GM12878 (cell line): Measurements from ENCODE around the gene PITPNM2. TPM values are rescaled to one million over a fixed set of nuclear protein-coding genes. Genes with fewer than 3 reads are reported as not detected.

Experiments
- ATAC-seq: fragments of 200-7000 bp; cut with Tn5 transposase; 3 replicates; pipeline ENCODE4 v1.9.1; 2020; ENCODE audit warnings: mild to moderate bottlenecking, moderate library complexity
- BruUV-seq: library from RNA; stranded (reverse); fragments of 400-500 nt; replicated peaks from 2 replicates; lab custom pipeline; 2021; lab: Mats Ljungman, UMichigan
- CTCF ChIA-PET: fragments of 300-600 bp; sonication (Branson Sonifier 250); formaldehyde crosslinking; extraction: SDS; loops from one replicate; lab custom pipeline; 2021; ENCODE audit warnings: inconsistent platforms; lab: Yijun Ruan, JAX
- POLR2A ChIA-PET: fragments of 350-600 bp; formaldehyde crosslinking; extraction: SDS; loops from one replicate; lab custom pipeline; 2021; ENCODE audit warnings: inconsistent platforms; lab: Charles Lee
- RAD21 ChIA-PET: fragments of 300-600 bp; sonication (Branson Sonifier 250); formaldehyde crosslinking; loops from one replicate; lab custom pipeline; 2023; ENCODE audit warnings: antibody characterized with exemption; ENCODE audit not compliant: unreplicated experiment; lab: Charles Lee
- SMC1A ChIA-PET: fragments of 300-600 bp; sonication (Branson Sonifier 250); formaldehyde crosslinking; loops from one replicate; lab custom pipeline; 2023; ENCODE audit not compliant: unreplicated experiment, uncharacterized antibody; lab: Charles Lee
- DNase-seq: peaks from one replicate; pipeline ENCODE4 v3.0.0-alpha.2; 2011; ENCODE audit warnings: low read depth, low spot score
- FAIRE-seq: peaks from 3 replicates; lab custom pipeline; 2011; peaks lifted over from hg19 to GRCh38; lab: Jason Lieb, UNC
- H2AFZ ChIP-seq: 2 replicates; pipeline ENCODE4 v1.6.0; 2011; ENCODE audit warnings: low read depth, low read length, control low read depth; ENCODE audit not compliant: control insufficient read depth
- H3K27ac ChIP-seq: 2 replicates; pipeline ENCODE4 v1.5.1; 2011; ENCODE audit warnings: control low read depth; ENCODE audit not compliant: control insufficient read depth, insufficient read depth
- H3K27me3 ChIP-seq, 2 experiments: replicated peaks in 1 of 2; 2 replicates each; pipeline versions ENCODE4 v1.6.0 to v1.6.1; 2011; ENCODE audit warnings: low read length in 1 of 2; ENCODE audit not compliant: control insufficient read depth in 2 of 2, insufficient read depth in 2 of 2
- H3K36me3 ChIP-seq, 2 experiments: 2 replicates each; pipeline ENCODE4 v1.5.1; 2011; ENCODE audit warnings: low read length in 1 of 2; ENCODE audit not compliant: control insufficient read depth in 2 of 2, insufficient read depth in 2 of 2
- H3K4me1 ChIP-seq: 2 replicates; pipeline ENCODE4 v1.6.1; 2011; ENCODE audit warnings: mild to moderate bottlenecking, low read length, moderate library complexity, mixed read lengths; ENCODE audit not compliant: control insufficient read depth, insufficient read depth
- H3K4me2 ChIP-seq: 2 replicates; pipeline ENCODE4 v1.6.0; 2011; ENCODE audit warnings: control low read depth; ENCODE audit not compliant: control insufficient read depth, insufficient read depth
- H3K4me3 ChIP-seq: fragments of 200-600 bp; sonication (generic); 2 replicates; pipeline ENCODE4 v1.5.1; 2016
- H3K79me2 ChIP-seq: 2 replicates; pipeline ENCODE4 v1.6.0; 2011; ENCODE audit warnings: low read length; ENCODE audit not compliant: control insufficient read depth, insufficient read depth
- H3K9ac ChIP-seq: 2 replicates; pipeline ENCODE4 v1.8.0; 2011; ENCODE audit warnings: low read length, control low read depth, mixed read lengths; ENCODE audit not compliant: control insufficient read depth, insufficient read depth
- H3K9me3 ChIP-seq: replicated peaks from 3 replicates; pipeline ENCODE4 v1.5.1; 2011; ENCODE audit warnings: mild to moderate bottlenecking, low read length; ENCODE audit not compliant: control insufficient read depth, insufficient read depth
- H4K20me1 ChIP-seq: 2 replicates; pipeline ENCODE4 v1.6.0; 2011; ENCODE audit not compliant: control insufficient read depth, insufficient read depth
- CBX3 ChIP-seq: fragments of 200-600 bp; sonication (generic); IDR thresholded peaks from 2 replicates; pipeline ENCODE4 v1.6.1; 2016; ENCODE audit warnings: low read depth, borderline replicate concordance
- CHD1 ChIP-seq: IDR thresholded peaks from 2 replicates; pipeline ENCODE4 v1.6.1; 2012; ENCODE audit warnings: low read depth, low read length, improper control_type of control experiment
- CHD4 ChIP-seq: fragments of 200-600 bp; sonication (generic); IDR thresholded peaks from 2 replicates; pipeline ENCODE4 v1.6.1; 2016; ENCODE audit warnings: mild to moderate bottlenecking
- DPF2 ChIP-seq: fragments of 450-650 bp; IDR thresholded peaks from 2 replicates; pipeline ENCODE4 v1.6.1; 2017; ENCODE audit warnings: mild to moderate bottlenecking
- HDGF ChIP-seq: fragments of 450-650 bp; IDR thresholded peaks from 2 replicates; pipeline ENCODE4 v1.6.1; 2016; ENCODE audit warnings: antibody characterized with exemption
- IKZF1 ChIP-seq: fragments of 450-650 bp; conservative IDR thresholded peaks from 2 replicates; pipeline ENCODE4 v1.6.1; 2017; ENCODE audit warnings: antibody characterized with exemption, mild to moderate bottlenecking
- NFYA ChIP-seq: IDR thresholded peaks from 2 replicates; pipeline ENCODE4 v1.6.1; 2011; ENCODE audit warnings: low read depth, mild to moderate bottlenecking, low read length, improper control_type of control experiment, borderline replicate concordance
- NR2C1 ChIP-seq: fragments of 450-650 bp; IDR thresholded peaks from 2 replicates; pipeline ENCODE4 v1.6.1; 2017; ENCODE audit warnings: antibody characterized with exemption, mild to moderate bottlenecking, moderate library complexity
- PAX5 ChIP-seq: IDR thresholded peaks from 2 replicates; pipeline ENCODE4 v1.6.1; 2011; ENCODE audit warnings: low read depth, low read length, borderline replicate concordance
- POLR2A ChIP-seq: IDR thresholded peaks from 2 replicates; pipeline ENCODE4 v1.6.1; 2011; ENCODE audit warnings: low read depth, mild to moderate bottlenecking, low read length
- SUPT20H ChIP-seq: IDR thresholded peaks from 2 replicates; pipeline ENCODE4 v1.6.1; 2011; ENCODE audit warnings: low read depth, mild to moderate bottlenecking, low read length, moderate library complexity, borderline replicate concordance; ENCODE audit not compliant: control insufficient read depth
- ZBED1 ChIP-seq: IDR thresholded peaks from 2 replicates; pipeline ENCODE4 v1.6.1; 2016; ENCODE audit warnings: borderline replicate concordance
- ZZZ3 ChIP-seq: IDR thresholded peaks from 2 replicates; pipeline ENCODE4 v1.6.1; 2011; ENCODE audit warnings: low read depth; ENCODE audit not compliant: control insufficient read depth, insufficient read length
- WGBS: methylation state at CpG from one replicate; pipeline ENCODE4 v1.1.6; 2016; ENCODE audit warnings: low lambda C conversion rate; ENCODE audit not compliant: insufficient replicate concordance, insufficient coverage; ENCODE audit errors: missing lambda C conversion rate; 5-methylcytosine and 5-hydroxymethylcytosine counted together
- in situ Hi-C: fragments of 300-500 bp; cut with MboI; formaldehyde crosslinking; loops from 9 replicates; pipeline ENCODE4 v1.14.3; 2018; ENCODE audit warnings: mixed read lengths
- intact Hi-C: fragments of 100-400 bp; cut with micrococcal nuclease; formaldehyde crosslinking; loops from one replicate; pipeline ENCODE4 v1.14.2; 2022; ENCODE audit not compliant: unreplicated experiment
- polyA plus RNA-seq, 11 experiments: library from polyadenylated mRNA; depleted of rRNA in 4 of 11; unstranded in 6 of 11; stranded (reverse) in 5 of 11; fragments of >200 nt; fragmentation: Nextera tagmentation in 4 of 11; fragmentation: Illumina TruSeq in 1 of 11; extraction: Ambion mirVana in 4 of 11; extraction: Trizol in 1 of 11; gene quantifications; 1 replicate in 1 of 11; 2 replicates in 10 of 11; pipeline versions ENCODE4 v1.2.1 to v1.2.3, GENCODE V29; 2011 to 2016; ENCODE audit warnings: inconsistent platforms in 2 of 11, missing spikeins in 2 of 11, low read depth in 1 of 11
- total RNA-seq, 4 experiments: library from RNA; depleted of rRNA in 3 of 4; stranded (reverse); fragments of >200 nt in 3 of 4; fragmentation: Illumina TruSeq in 1 of 4; extraction: Trizol in 1 of 4; gene quantifications; 2 replicates each; pipeline versions ENCODE4 v1.2.1 to v1.2.3, GENCODE V29; 2013 to 2021
- TF ChIP-seq, protein P1 (sequence below): IDR thresholded peaks from 2 replicates; pipeline ENCODE4 v1.6.1; 2012; ENCODE audit warnings: low read depth, low read length, improper control_type of control experiment
- TF ChIP-seq, protein P2 (sequence below): IDR thresholded peaks from 2 replicates; pipeline ENCODE4 v1.6.1; 2012; ENCODE audit warnings: low read depth, low read length, improper control_type of control experiment

PITPNM2 gene
- total and polyA plus RNA-seq, 10 of the 15 experiments (the other 5 are each of a cell fraction or from before 2014, with no cell fraction given) = 0.03 to 1.0 (median 0.24) TPM; not detected in 1

DNA sequence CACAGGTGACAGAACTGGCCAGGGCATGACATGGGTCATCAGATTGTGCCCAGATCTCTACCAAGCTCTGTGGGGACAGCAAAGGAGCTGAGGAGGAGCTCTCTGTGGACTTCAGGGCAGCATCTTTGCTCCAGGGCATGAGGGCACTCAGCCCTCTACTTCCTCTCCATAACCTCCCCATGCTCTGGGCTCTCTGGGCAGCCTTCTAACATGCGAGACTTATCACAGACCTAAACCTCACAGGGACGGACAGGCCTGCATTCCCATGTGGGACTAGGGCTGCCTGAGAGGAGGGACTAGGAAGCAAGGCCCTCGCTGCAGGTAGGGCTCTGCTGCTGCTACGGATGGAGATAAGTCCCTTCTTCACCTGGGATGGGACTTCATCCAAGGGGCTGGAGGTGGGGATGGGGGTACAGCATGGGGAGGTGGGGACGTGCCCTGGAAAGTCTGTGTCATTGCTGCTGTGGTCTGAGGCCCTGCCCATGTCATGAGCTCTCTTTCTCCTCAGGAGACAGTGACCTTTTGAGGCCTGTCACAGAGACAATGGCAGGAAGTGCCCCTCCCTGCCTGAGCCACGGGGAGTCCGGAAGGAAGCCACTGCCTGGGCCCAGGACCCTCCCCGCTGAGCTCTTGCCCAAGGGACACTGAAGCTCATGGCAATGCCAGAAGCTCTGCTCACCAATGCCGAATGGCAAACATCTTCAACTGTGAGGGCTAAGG is 44.1 kb downstream of the PITPNM2 start:
- Histone ChIP-seq H3K27me3 (no peaks in the 10 kb centered on the region), H4K20me1 (no peaks in the 10 kb centered on the region), H3K27ac (no peak overlapping the region), H3K4me2 (peak overlapping the region; percentile 30; the same call in 1 of the 2 replicates), H3K36me3 (no peaks in the 10 kb centered on the region), H3K4me3 (no peak overlapping the region), H3K79me2 (no peaks in the 10 kb centered on the region), H2AFZ (peak overlapping the region; percentile 80), H3K9me3 (no peaks in the 10 kb centered on the region), H3K4me1 (peaks cover 9% of the 10 kb centered on the region), H3K9ac (no peak overlapping the region; the same call in 1 of the 2 replicates)
- ChIA-PET SMC1A (no interaction called here), CTCF (interaction anchor here (2.1 kb wide), 1 partner anchor 14 kb away, joined by 4 read pairs; no protein-coding TSS in a partner anchor), POLR2A (interaction anchor here (0.5 to 1.0 kb wide), 2 partner anchors 126 to 296 kb away, joined by 3 to 4 read pairs; partner anchors contain the start of genes MPHOSPH9 and MTRFR), RAD21 (interaction anchor here (0.9 kb wide), 1 partner anchor 131 kb away, joined by 3 read pairs; no protein-coding TSS in a partner anchor)
- FAIRE-seq = no peak
- BruUV-seq = no TSS peak
- intact Hi-C loops = no loop called here
- 27% methylated on average over 9 of the region's 9 CpGs for WGBS
- TF ChIP-seq, protein P1, sequence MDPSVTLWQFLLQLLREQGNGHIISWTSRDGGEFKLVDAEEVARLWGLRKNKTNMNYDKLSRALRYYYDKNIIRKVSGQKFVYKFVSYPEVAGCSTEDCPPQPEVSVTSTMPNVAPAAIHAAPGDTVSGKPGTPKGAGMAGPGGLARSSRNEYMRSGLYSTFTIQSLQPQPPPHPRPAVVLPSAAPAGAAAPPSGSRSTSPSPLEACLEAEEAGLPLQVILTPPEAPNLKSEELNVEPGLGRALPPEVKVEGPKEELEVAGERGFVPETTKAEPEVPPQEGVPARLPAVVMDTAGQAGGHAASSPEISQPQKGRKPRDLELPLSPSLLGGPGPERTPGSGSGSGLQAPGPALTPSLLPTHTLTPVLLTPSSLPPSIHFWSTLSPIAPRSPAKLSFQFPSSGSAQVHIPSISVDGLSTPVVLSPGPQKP = 0 out of 2 replicates have a peak, but pooled peaks have one; percentile 28
- TF ChIP-seq NFYA (no peak), POLR2A (peak; percentile 63)
- ATAC-seq = peak; percentile 89
- DNase-seq = no peak
- in situ Hi-C loops = no loop called here

- no peak overlapping the region for H3K4me3 ChIP-seq
- peaks cover 9% of the 10 kb centered on the region for H3K4me1 ChIP-seq
- no peaks in the 10 kb centered on the region for H4K20me1 ChIP-seq
- no peaks in the 10 kb centered on the region for H3K36me3 ChIP-seq
- ChIA-PET SMC1A (no interaction called here), CTCF (no interaction called here), POLR2A (no interaction called here), RAD21 (no interaction called here)
- no TSS peak for BruUV-seq
- no peaks in the 10 kb centered on the region for H3K9me3 ChIP-seq
- no peak overlapping the region for H3K9ac ChIP-seq
- H3K4me2 ChIP-seq = no peak overlapping the region
- no peaks in the 10 kb centered on the region for H3K79me2 ChIP-seq
- intact Hi-C loops (no loop called here), in situ Hi-C loops (no loop called here)
- DNase-seq (no peak), FAIRE-seq (no peak), ATAC-seq (no peak)
- H3K27me3 ChIP-seq = no peaks in the 10 kb centered on the region; a peak in 1 of 4 replicates
- 82% methylated on average over 14 of the region's 14 CpGs for WGBS
- H3K27ac ChIP-seq = no peak overlapping the region
- H2AFZ ChIP-seq = no peak overlapping the region
- TF ChIP-seq ZBED1 (no peak), DPF2 (no peak), ZZZ3 (no peak), HDGF (no peak), PAX5 (no peak), CHD1 (no peak), CBX3 (no peak), NR2C1 (no peak), IKZF1 (no peak), CHD4 (no peak), SUPT20H (no peak)
- TF ChIP-seq, protein P2, sequence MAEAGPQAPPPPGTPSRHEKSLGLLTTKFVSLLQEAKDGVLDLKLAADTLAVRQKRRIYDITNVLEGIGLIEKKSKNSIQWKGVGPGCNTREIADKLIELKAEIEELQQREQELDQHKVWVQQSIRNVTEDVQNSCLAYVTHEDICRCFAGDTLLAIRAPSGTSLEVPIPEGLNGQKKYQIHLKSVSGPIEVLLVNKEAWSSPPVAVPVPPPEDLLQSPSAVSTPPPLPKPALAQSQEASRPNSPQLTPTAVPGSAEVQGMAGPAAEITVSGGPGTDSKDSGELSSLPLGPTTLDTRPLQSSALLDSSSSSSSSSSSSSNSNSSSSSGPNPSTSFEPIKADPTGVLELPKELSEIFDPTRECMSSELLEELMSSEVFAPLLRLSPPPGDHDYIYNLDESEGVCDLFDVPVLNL = no peak
Observed at GRCh38 chr12:123105211-123105826, 45.6 kb downstream of the PITPNM2 start.
